Measurements from ENCODE around the gene SCUBE1.

GRCh38 chr22:43220625-43221380 lies 122.4 kb downstream of the SCUBE1 start:
- no peak for TF ChIP-seq CTCF (IDR thresholded peaks at IDR 0.05)
- no peak for TF ChIP-seq POLR2A (IDR thresholded peaks at IDR 0.05)
